H1 (cell line): ENCODE results near the gene RNU11. TPM values are rescaled to one million over a fixed set of nuclear protein-coding genes. Genes with fewer than 3 reads are reported as not detected.

Source experiments
- CTCF ChIA-PET: fragments of 300-600 bp; sonication (Branson Sonifier 250); formaldehyde crosslinking; loops from one replicate; lab custom pipeline; 2021; ENCODE audit not compliant: partially characterized antibody; lab: Charles Lee
- POLR2A ChIA-PET: fragments of 300-600 bp; sonication (Branson Sonifier 250); formaldehyde crosslinking; loops from one replicate; lab custom pipeline; 2021; ENCODE audit warnings: inconsistent platforms; ENCODE audit not compliant: partially characterized antibody; lab: Charles Lee
- DNase-seq, 2 experiments: peaks; one replicate each; pipeline versions ENCODE4 v3.0.0 to v3.0.0-alpha.2; 2010 to 2022; ENCODE audit warnings: low spot score in 2 of 2, low read depth in 1 of 2, mixed read lengths in 1 of 2
- FAIRE-seq: peaks from 2 replicates; lab custom pipeline; 2011; peaks lifted over from hg19 to GRCh38; lab: Jason Lieb, UNC
- H2AFZ ChIP-seq: 2 replicates; pipeline ENCODE4 v1.8.1; 2012; ENCODE audit warnings: low read length, inconsistent platforms
- H2AK5ac ChIP-seq: 2 replicates; pipeline ENCODE4 v1.6.1; 2013; ENCODE audit warnings: low read depth, low read length
- H2BK120ac ChIP-seq: replicated peaks from 2 replicates; pipeline ENCODE3; 2013; ENCODE audit warnings: low read depth, low read length, inconsistent platforms
- H2BK12ac ChIP-seq: 2 replicates; pipeline ENCODE4 v1.6.1; 2013; ENCODE audit warnings: low read depth, low read length
- H2BK15ac ChIP-seq: 2 replicates; pipeline ENCODE4 v1.6.1; 2013; ENCODE audit warnings: low read length
- H2BK20ac ChIP-seq: 2 replicates; pipeline ENCODE4 v1.6.1; 2013; ENCODE audit warnings: low read length
- H2BK5ac ChIP-seq: 2 replicates; pipeline ENCODE4 v1.6.1; 2013; ENCODE audit warnings: low read depth, low read length
- H3K14ac ChIP-seq: 2 replicates; pipeline ENCODE4 v1.6.1; 2013; ENCODE audit warnings: inconsistent platforms; ENCODE audit not compliant: insufficient read length
- H3K18ac ChIP-seq: 2 replicates; pipeline ENCODE4 v1.6.1; 2013; ENCODE audit warnings: low read length; ENCODE audit errors: extremely low read depth
- H3K23ac ChIP-seq: 2 replicates; pipeline ENCODE4 v1.6.1; 2013; ENCODE audit warnings: inconsistent platforms; ENCODE audit not compliant: insufficient read length
- H3K23me2 ChIP-seq: 2 replicates; pipeline ENCODE4 v1.6.1; 2013; ENCODE audit warnings: low read depth, low read length
- H3K27ac ChIP-seq: 2 replicates; pipeline ENCODE4 v1.6.1; 2011; ENCODE audit warnings: low read depth, low read length, inconsistent platforms
- H3K27me3 ChIP-seq, 4 experiments: replicated peaks in 1 of 4; 1 replicate in 1 of 4; 2 replicates in 3 of 4; pipeline versions ENCODE4 v1.6.1 to v1.8.1; 2011 to 2013; ENCODE audit warnings: low read length in 3 of 4, mild to moderate bottlenecking in 3 of 4, inconsistent platforms in 2 of 4, mixed read lengths in 2 of 4, moderate library complexity in 1 of 4; ENCODE audit not compliant: control insufficient read depth in 3 of 4, insufficient read depth in 3 of 4; ENCODE audit errors: extremely low read depth in 1 of 4
- H3K36me3 ChIP-seq, 4 experiments: 2 replicates each; pipeline versions ENCODE4 v1.6.1 to v1.8.1; 2011 to 2013; ENCODE audit warnings: mild to moderate bottlenecking in 4 of 4, low read length in 3 of 4, moderate library complexity in 2 of 4, control low read depth in 1 of 4, inconsistent platforms in 1 of 4; ENCODE audit not compliant: insufficient read depth in 4 of 4, control insufficient read depth in 2 of 4
- H3K4ac ChIP-seq: replicated peaks from 2 replicates; pipeline ENCODE3; 2013; ENCODE audit warnings: low read length, low read depth, mixed read lengths, inconsistent platforms; ENCODE audit not compliant: insufficient read length
- H3K4me1 ChIP-seq, 4 experiments: replicated peaks in 1 of 4; 1 replicate in 1 of 4; 2 replicates in 3 of 4; pipeline versions ENCODE4 v1.6.1 to v1.8.1; 2011 to 2013; ENCODE audit warnings: low read length in 3 of 4, inconsistent platforms in 2 of 4, mixed read lengths in 1 of 4; ENCODE audit not compliant: insufficient read depth in 4 of 4, control insufficient read depth in 3 of 4
- H3K4me2 ChIP-seq, 2 experiments: 2 replicates each; pipeline versions ENCODE4 v1.6.1 to v1.8.1; 2011 to 2013; ENCODE audit warnings: low read depth in 2 of 2, low read length in 2 of 2, control low read depth in 1 of 2, inconsistent platforms in 1 of 2, mild to moderate bottlenecking in 1 of 2; ENCODE audit not compliant: insufficient read depth in 1 of 2
- H3K4me3 ChIP-seq, 4 experiments: fragments of 200-600, 300-600 bp in 1 of 4; sonication (generic), shearing (Covaris generic), sonication (Bioruptor Twin) in 1 of 4; 2 replicates each; pipeline versions ENCODE4 v1.5.1 to v1.8.1; 2011 to 2016; ENCODE audit warnings: low read length in 4 of 4, low read depth in 3 of 4, control low read depth in 2 of 4, inconsistent platforms in 2 of 4, mild to moderate bottlenecking in 2 of 4, mixed read lengths in 1 of 4, moderate library complexity in 1 of 4; ENCODE audit not compliant: insufficient read depth in 2 of 4; ENCODE audit errors: extremely low read depth in 1 of 4
- H3K56ac ChIP-seq: replicated peaks from 2 replicates; pipeline ENCODE3; 2013; ENCODE audit warnings: low read depth, mild to moderate bottlenecking, mixed read lengths, low read length, inconsistent platforms; ENCODE audit not compliant: insufficient read length
- H3K79me1 ChIP-seq: 2 replicates; pipeline ENCODE4 v1.6.1; 2013; ENCODE audit warnings: low read depth, low read length, control low read depth
- H3K79me2 ChIP-seq, 2 experiments: 2 replicates each; pipeline versions ENCODE4 v1.6.1 to v1.8.1; 2012 to 2013; ENCODE audit warnings: low read length in 2 of 2, mild to moderate bottlenecking in 2 of 2, inconsistent platforms in 1 of 2; ENCODE audit not compliant: insufficient read depth in 2 of 2, control insufficient read depth in 1 of 2
- H3K9ac ChIP-seq, 4 experiments: replicated peaks in 1 of 4; 1 replicate in 1 of 4; 2 replicates in 3 of 4; pipeline versions ENCODE4 v1.6.1 to v1.8.1; 2011 to 2013; ENCODE audit warnings: low read depth in 3 of 4, low read length in 3 of 4, control low read depth in 2 of 4, mild to moderate bottlenecking in 2 of 4, moderate library complexity in 2 of 4, inconsistent platforms in 1 of 4; ENCODE audit errors: extremely low read depth in 1 of 4
- H3K9me3 ChIP-seq, 2 experiments: 2 replicates each; pipeline versions ENCODE4 v1.6.1 to v1.8.1; 2012 to 2013; ENCODE audit warnings: mild to moderate bottlenecking in 2 of 2, moderate library complexity in 2 of 2, control low read depth in 1 of 2, inconsistent platforms in 1 of 2, low read depth in 1 of 2, low read length in 1 of 2, mixed read lengths in 1 of 2; ENCODE audit not compliant: insufficient read depth in 2 of 2
- H4K20me1 ChIP-seq, 2 experiments: replicated peaks in 1 of 2; 2 replicates each; pipeline versions ENCODE3 to v1.8.1; 2011 to 2013; ENCODE audit warnings: inconsistent platforms in 2 of 2, low read length in 2 of 2, mild to moderate bottlenecking in 1 of 2; ENCODE audit not compliant: insufficient read depth in 2 of 2, control insufficient read depth in 1 of 2
- H4K5ac ChIP-seq: 2 replicates; pipeline ENCODE4 v1.6.1; 2013; ENCODE audit warnings: low read length, low read depth, mixed read lengths, inconsistent platforms; ENCODE audit not compliant: insufficient read length
- H4K8ac ChIP-seq: 2 replicates; pipeline ENCODE4 v1.8.0; 2013; ENCODE audit warnings: mild to moderate bottlenecking, moderate library complexity, low read length, inconsistent platforms; ENCODE audit not compliant: insufficient read depth; ENCODE audit errors: extremely low read depth
- H4K91ac ChIP-seq: replicated peaks from 2 replicates; pipeline ENCODE3; 2013; ENCODE audit warnings: low read length, mixed read lengths, inconsistent platforms; ENCODE audit not compliant: insufficient read length
- ATF2 ChIP-seq: IDR thresholded peaks from 2 replicates; pipeline ENCODE4 v1.6.1; 2012; ENCODE audit warnings: low read length, inconsistent platforms
- CHD1 ChIP-seq: IDR thresholded peaks from 2 replicates; pipeline ENCODE4 v1.6.1; 2012; ENCODE audit warnings: low read depth, low read length, improper control_type of control experiment
- GTF2F1 ChIP-seq: IDR thresholded peaks from 2 replicates; pipeline ENCODE4 v1.6.1; 2012; ENCODE audit warnings: low read depth, low read length, improper control_type of control experiment, borderline replicate concordance
- KDM4A ChIP-seq: IDR thresholded peaks from one replicate; pipeline ENCODE4 v1.7.1; 2012; ENCODE audit warnings: low read depth, mild to moderate bottlenecking, moderate library complexity, low read length, inconsistent platforms; ENCODE audit not compliant: severe bottlenecking
- KDM5A ChIP-seq: fragments of 200-600 bp; IDR thresholded peaks from 2 replicates; pipeline ENCODE4 v1.7.1; 2012; ENCODE audit warnings: mild to moderate bottlenecking, low read length, inconsistent platforms, mixed read lengths
- NANOG ChIP-seq: IDR thresholded peaks from 2 replicates; pipeline ENCODE4 v1.6.1; 2011; ENCODE audit warnings: low read length, low read depth, mild to moderate bottlenecking, inconsistent platforms; ENCODE audit not compliant: insufficient read depth, poor library complexity, severe bottlenecking
- RFX5 ChIP-seq: IDR thresholded peaks from 2 replicates; pipeline ENCODE4 v1.6.1; 2011; ENCODE audit warnings: low read depth, low read length, improper control_type of control experiment, borderline replicate concordance
- TAF7 ChIP-seq: optimal IDR thresholded peaks from 2 replicates; pipeline ENCODE3; 2011; ENCODE audit warnings: low read depth, mild to moderate bottlenecking, inconsistent platforms, low read length, moderate library complexity, borderline replicate concordance
- ZNF274 ChIP-seq: IDR thresholded peaks from 2 replicates; pipeline ENCODE4 v1.7.0; 2012; ENCODE audit warnings: low read length, borderline replicate concordance; ENCODE audit errors: extremely low read depth
- WGBS, 2 experiments: shearing (Covaris generic) in 1 of 2; methylation state at CpG; one replicate each; pipeline versions ENCODE4 v1.1.6 to v1.1.7; 2013 to 2015; ENCODE audit warnings: low lambda C conversion rate in 2 of 2, mixed read lengths in 2 of 2, inconsistent platforms in 1 of 2, low coverage in 1 of 2, missing lambda C conversion rate in 1 of 2; ENCODE audit not compliant: insufficient replicate concordance in 2 of 2, insufficient coverage in 1 of 2, insufficient read length in 1 of 2; ENCODE audit errors: extremely low coverage in 1 of 2, missing lambda C conversion rate in 1 of 2; 5-methylcytosine and 5-hydroxymethylcytosine counted together
- polyA plus RNA-seq, 7 experiments: library from polyadenylated mRNA; depleted of rRNA in 3 of 7; stranded (reverse) in 5 of 7; unstranded in 2 of 7; fragments of >200 nt in 5 of 7; fragments of 200-250 nt in 2 of 7; gene quantifications; 1 replicate in 5 of 7; 2 replicates in 1 of 7; 4 replicates in 1 of 7; pipeline versions ENCODE4 v1.2.1 to v1.2.3, GENCODE V29; 2011 to 2013; ENCODE audit warnings: missing spikeins in 2 of 7, mixed read lengths in 2 of 7
- total RNA-seq: library from RNA; stranded (reverse); fragmentation: NEBNext Ultra II Directional; extraction: Animal tissue kit (Norgen Biotek cat#: 25700); gene quantifications from 2 replicates; pipeline ENCODE4 v1.2.1, GENCODE V29; 2021

Gene RNU11
- total and polyA plus RNA-seq, 2 of the 8 experiments (the other 6 are each of a cell fraction or from before 2014, with no cell fraction given): not detected

DNA sequence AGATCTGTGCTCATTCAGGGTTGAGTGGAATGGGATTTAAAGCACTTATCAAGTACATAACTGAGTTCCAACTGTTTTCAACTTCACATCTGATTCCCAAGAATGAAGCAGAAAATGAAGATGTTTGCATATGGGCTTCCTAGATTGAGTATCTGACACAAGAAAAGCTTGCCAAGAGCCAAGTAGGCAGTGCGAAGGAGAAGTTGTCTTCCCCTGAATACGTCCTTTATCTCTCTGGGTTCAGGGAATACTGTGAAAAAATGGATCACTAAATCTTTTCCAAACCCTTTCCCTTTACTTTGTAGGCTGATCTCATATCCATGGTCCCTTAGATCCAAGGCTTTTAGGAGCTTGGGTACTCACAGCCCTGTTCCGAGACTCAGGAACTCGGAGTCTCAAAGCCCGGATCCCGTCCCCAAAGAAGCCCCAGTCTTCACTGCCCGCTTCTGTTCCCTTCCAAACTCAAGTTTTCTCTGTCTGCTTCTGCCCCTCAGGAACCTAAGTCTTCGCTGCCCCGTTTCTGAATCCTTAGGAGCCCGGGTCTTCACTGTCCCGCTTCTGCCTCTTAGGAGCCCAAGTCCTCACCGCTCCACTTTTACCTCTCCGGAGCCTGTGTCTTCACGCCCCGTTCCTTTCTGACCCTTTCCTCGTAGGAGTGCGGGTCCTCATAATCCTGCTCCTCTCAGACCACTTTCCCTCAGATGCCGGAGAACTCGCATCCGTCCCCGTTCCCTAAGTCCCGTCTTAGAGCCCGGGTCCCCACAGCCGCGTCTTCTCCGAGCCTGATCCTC lies 6.1 kb upstream of the RNU11 start:
- H3K36me3 ChIP-seq: no peaks in the 10 kb centered on the region
- WGBS, 2 experiments: 5% methylated on average over 24 of the region's 26 CpGs; no CpG with 5 or more reads in 1 of the 2 experiments
- POLR2A ChIA-PET: interaction anchor here (0.7 to 9.3 kb wide), 16 partner anchors 8 to 133 kb away, joined by 3 to 132 read pairs (median 5); partner anchors contain the start of genes GMEB1, RCC1 and YTHDF2
- peak overlapping the region; percentile 70 for H3K27ac ChIP-seq
- H4K20me1 ChIP-seq: no peaks in the 10 kb centered on the region
- peak overlapping the region; percentile 81; the same call in 1 of the 2 replicates for H4K8ac ChIP-seq
- CTCF ChIA-PET: interaction anchor here (0.6 to 5.1 kb wide), 9 partner anchors 10 to 1753 kb away, joined by 3 to 31 read pairs (median 5); partner anchors contain the start of gene YTHDF2
- peak overlapping the region; percentile 13 for H3K4ac ChIP-seq
- peak overlapping the region; percentile 83 for H2BK5ac ChIP-seq
- H3K27me3 ChIP-seq: no peaks in the 10 kb centered on the region
- H3K79me2 ChIP-seq: peaks cover 0 to 7% of the 10 kb centered on the region in 2 experiments; a peak in 2 of 4 replicates
- H3K56ac ChIP-seq: no peak overlapping the region
- peak overlapping the region; percentile 87 for H2AFZ ChIP-seq
- DNase-seq (no peak), FAIRE-seq (no peak)
- no peak overlapping the region for H3K14ac ChIP-seq
- peak overlapping the region; percentile 97 for H3K18ac ChIP-seq
- peaks cover 6% of the 10 kb centered on the region for H3K23me2 ChIP-seq
- H2BK15ac ChIP-seq: 0 out of 2 replicates have a peak overlapping the region, but pooled peaks have one; percentile 53
- H2BK20ac ChIP-seq: peak overlapping the region; percentile 75; the same call in 1 of the 2 replicates
- peak overlapping the region; percentile 76 for H4K5ac ChIP-seq
- peak overlapping the region; percentile 58 for H4K91ac ChIP-seq
- H2BK12ac ChIP-seq: peak overlapping the region; percentile 77; the same call in 1 of the 2 replicates
- peak overlapping the region; percentile 73 to 95 (median 86) for H3K4me3 ChIP-seq
- H2AK5ac ChIP-seq: no peak overlapping the region
- H3K9ac ChIP-seq: peak overlapping the region; percentile 83 to 91 (median 88)
- no peaks in the 10 kb centered on the region for H3K9me3 ChIP-seq
- peak overlapping the region; percentile 67 to 90 for H3K4me2 ChIP-seq
- H3K4me1 ChIP-seq: peaks cover 0 to 5% (median 1%) of the 10 kb centered on the region in 4 experiments; a peak in 2 of 7 replicates
- no peaks in the 10 kb centered on the region for H3K79me1 ChIP-seq
- H2BK120ac ChIP-seq: no peak overlapping the region
- no peak overlapping the region for H3K23ac ChIP-seq
- TF ChIP-seq KDM5A (no peak), ATF2 (no peak), ZNF274 (no peak), RFX5 (no peak), CHD1 (no peak), TAF7 (no peak), GTF2F1 (no peak), NANOG (no peak), KDM4A (no peak)
